Measurements from ENCODE around the gene NEUROG1.

Gene NEUROG1

DNA sequence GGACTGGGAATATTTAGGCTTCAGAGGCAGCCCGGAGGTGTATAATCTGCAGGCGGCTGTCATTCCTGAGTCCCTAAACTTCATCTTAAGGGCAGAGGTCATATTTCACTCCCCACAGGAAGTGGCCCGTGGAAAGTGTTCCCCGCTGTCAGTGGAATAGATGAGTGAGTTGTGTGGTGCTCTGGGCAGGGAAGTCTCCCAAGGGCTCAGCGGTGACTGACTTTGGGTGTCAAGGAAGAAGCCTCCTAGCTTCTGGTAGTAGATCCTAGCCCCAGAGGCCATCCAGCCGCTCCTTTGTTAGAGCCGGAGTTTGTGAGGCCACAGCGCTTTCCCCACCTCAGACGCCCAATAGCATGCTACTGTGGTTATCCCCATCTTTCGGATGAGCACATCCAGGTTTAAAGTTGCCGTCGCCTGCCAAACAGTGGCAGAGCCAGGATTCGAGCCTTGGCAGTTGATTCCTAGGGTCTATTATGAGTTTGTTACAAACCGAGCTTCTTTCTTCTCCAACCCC is 44.7 kb downstream of the NEUROG1 start:
- H2AFZ ChIP-seq (ENCODE audit: low read depth, low read length), result no peak overlapping the region
- peaks cover 32% of the 10 kb centered on the region for H3K4me1 ChIP-seq (ENCODE audit: control insufficient read depth, insufficient read depth, low read depth, low read length)
- H3K4me2 ChIP-seq (ENCODE audit: low read length, poor library complexity, severe bottlenecking), result no peak overlapping the region
- H2AK5ac ChIP-seq (ENCODE audit: low read length, severe bottlenecking), result no peak overlapping the region
- no peak for DNase-seq
- no peaks in the 10 kb centered on the region for H3K79me1 ChIP-seq (replicated peaks; ENCODE audit: low read length, poor library complexity, severe bottlenecking)
- H3K14ac ChIP-seq (ENCODE audit: low read length in 2 of 2), result no peak overlapping the region
- no peak overlapping the region for H4K8ac ChIP-seq (ENCODE audit: low read length)
- no peak overlapping the region for H2BK5ac ChIP-seq (ENCODE audit: low read depth, low read length, poor library complexity, severe bottlenecking)
- H3K9me3 ChIP-seq (ENCODE audit: control insufficient read depth, low read length), result no peaks in the 10 kb centered on the region
- no peak overlapping the region for H3K27ac ChIP-seq (ENCODE audit: low read length, poor library complexity, severe bottlenecking)
- WGBS, result 8% methylated on average over 13 of the region's 14 CpGs
- no peak overlapping the region for H4K91ac ChIP-seq (ENCODE audit: low read length)
- no peaks in the 10 kb centered on the region for H3K36me3 ChIP-seq (ENCODE audit: control insufficient read depth in 1 of 2, insufficient read depth in 2 of 2, low read depth in 1 of 2, low read length in 2 of 2)
- H3K9ac ChIP-seq (ENCODE audit: low read length), result no peak overlapping the region
- H3K4ac ChIP-seq (ENCODE audit: low read depth in 1 of 2, low read length in 2 of 2), result no peak overlapping the region
- no peak overlapping the region for H2BK12ac ChIP-seq (ENCODE audit: low read length in 2 of 2)
- no peak overlapping the region for H3K18ac ChIP-seq (ENCODE audit: low read depth in 1 of 2, low read length in 2 of 2)
- H2BK120ac ChIP-seq (ENCODE audit: low read depth, low read length), result no peak overlapping the region
- H3K23ac ChIP-seq (ENCODE audit: low read length in 2 of 2), result no peak overlapping the region
- peaks cover 55 to 96% of the 10 kb centered on the region in 2 experiments for H3K27me3 ChIP-seq (ENCODE audit: control insufficient read depth in 1 of 2, insufficient read depth in 1 of 2, low read length in 2 of 2)
- no peak overlapping the region for H2BK15ac ChIP-seq (ENCODE audit: low read depth, poor library complexity, severe bottlenecking)
- no peak overlapping the region for H3K4me3 ChIP-seq (ENCODE audit: insufficient read depth in 1 of 2, low read depth in 1 of 2, low read length in 2 of 2)

DNA sequence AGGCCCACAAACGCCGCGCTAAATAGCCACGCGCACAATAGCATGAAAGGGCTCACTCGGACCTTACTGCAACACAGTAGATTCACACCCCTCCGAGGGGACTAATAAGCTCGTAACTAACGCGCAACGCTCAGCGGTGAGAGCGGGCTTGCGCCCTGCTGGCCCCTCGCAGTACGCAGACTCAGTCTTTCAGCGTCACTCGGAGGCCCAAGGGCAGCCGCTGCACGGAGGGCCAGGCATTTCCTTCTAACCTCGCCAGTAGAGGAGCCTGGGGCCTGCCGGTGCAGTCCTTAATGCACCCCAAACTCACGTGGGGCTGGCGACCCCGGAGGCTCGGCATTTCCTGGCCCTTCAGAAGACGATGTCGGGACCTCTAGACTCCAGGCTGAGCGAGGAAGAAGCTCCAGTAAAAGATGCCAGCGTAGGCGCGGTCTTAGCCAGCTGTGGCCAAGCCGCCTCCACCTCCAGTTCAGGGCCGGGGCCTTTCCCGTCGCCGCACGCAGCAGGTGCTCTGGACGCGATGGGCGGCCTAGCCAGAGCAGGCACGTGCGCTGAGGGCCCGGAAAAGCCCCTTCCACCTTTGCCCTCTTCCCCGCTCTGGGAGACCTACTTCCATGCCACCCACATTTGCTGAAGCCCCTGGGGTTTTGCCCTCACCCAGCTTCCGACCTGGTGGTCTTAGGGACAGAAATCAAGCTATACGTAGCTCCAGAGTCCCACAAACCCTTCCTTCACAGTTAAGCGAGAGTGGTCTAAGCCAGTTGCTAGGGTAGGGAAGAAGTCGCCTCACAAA is 45.3 kb downstream of the NEUROG1 start:
- no peaks in the 10 kb centered on the region for H3K79me1 ChIP-seq (replicated peaks; ENCODE audit: low read length, poor library complexity, severe bottlenecking)
- H2AK5ac ChIP-seq (ENCODE audit: low read length, severe bottlenecking), result no peak overlapping the region
- H2BK12ac ChIP-seq (ENCODE audit: low read length in 2 of 2), result no peak overlapping the region
- no peak overlapping the region for H2BK120ac ChIP-seq (ENCODE audit: low read depth, low read length)
- peaks cover 62 to 99% of the 10 kb centered on the region in 2 experiments for H3K27me3 ChIP-seq (ENCODE audit: control insufficient read depth in 1 of 2, insufficient read depth in 1 of 2, low read length in 2 of 2)
- WGBS, result 3% methylated on average over 44 of the region's 49 CpGs
- no peak overlapping the region for H3K18ac ChIP-seq (ENCODE audit: low read depth in 1 of 2, low read length in 2 of 2)
- peak overlapping the region in 1 of 2 experiments; percentile 78 for H3K4me3 ChIP-seq (ENCODE audit: insufficient read depth in 1 of 2, low read depth in 1 of 2, low read length in 2 of 2)
- H4K8ac ChIP-seq (ENCODE audit: low read length), result no peak overlapping the region
- peak overlapping the region; percentile 81 for H3K9ac ChIP-seq (ENCODE audit: low read length)
- H4K91ac ChIP-seq (ENCODE audit: low read length), result no peak overlapping the region
- no peak overlapping the region for H2AFZ ChIP-seq (ENCODE audit: low read depth, low read length)
- H3K27ac ChIP-seq (ENCODE audit: low read length, poor library complexity, severe bottlenecking), result no peak overlapping the region
- no peak overlapping the region for H2BK15ac ChIP-seq (ENCODE audit: low read depth, poor library complexity, severe bottlenecking)
- no peaks in the 10 kb centered on the region for H3K9me3 ChIP-seq (ENCODE audit: control insufficient read depth, low read length)
- DNase-seq, result no peak
- H3K14ac ChIP-seq (ENCODE audit: low read length in 2 of 2), result no peak overlapping the region
- peaks cover 32% of the 10 kb centered on the region for H3K4me1 ChIP-seq (ENCODE audit: control insufficient read depth, insufficient read depth, low read depth, low read length)
- no peaks in the 10 kb centered on the region for H3K36me3 ChIP-seq (ENCODE audit: control insufficient read depth in 1 of 2, insufficient read depth in 2 of 2, low read depth in 1 of 2, low read length in 2 of 2)
- no peak overlapping the region for H3K4ac ChIP-seq (ENCODE audit: low read depth in 1 of 2, low read length in 2 of 2)
- H2BK5ac ChIP-seq (ENCODE audit: low read depth, low read length, poor library complexity, severe bottlenecking), result no peak overlapping the region
- peak overlapping the region; percentile 46 for H3K4me2 ChIP-seq (ENCODE audit: low read length, poor library complexity, severe bottlenecking)
- no peak overlapping the region for H3K23ac ChIP-seq (ENCODE audit: low read length in 2 of 2)

DNA sequence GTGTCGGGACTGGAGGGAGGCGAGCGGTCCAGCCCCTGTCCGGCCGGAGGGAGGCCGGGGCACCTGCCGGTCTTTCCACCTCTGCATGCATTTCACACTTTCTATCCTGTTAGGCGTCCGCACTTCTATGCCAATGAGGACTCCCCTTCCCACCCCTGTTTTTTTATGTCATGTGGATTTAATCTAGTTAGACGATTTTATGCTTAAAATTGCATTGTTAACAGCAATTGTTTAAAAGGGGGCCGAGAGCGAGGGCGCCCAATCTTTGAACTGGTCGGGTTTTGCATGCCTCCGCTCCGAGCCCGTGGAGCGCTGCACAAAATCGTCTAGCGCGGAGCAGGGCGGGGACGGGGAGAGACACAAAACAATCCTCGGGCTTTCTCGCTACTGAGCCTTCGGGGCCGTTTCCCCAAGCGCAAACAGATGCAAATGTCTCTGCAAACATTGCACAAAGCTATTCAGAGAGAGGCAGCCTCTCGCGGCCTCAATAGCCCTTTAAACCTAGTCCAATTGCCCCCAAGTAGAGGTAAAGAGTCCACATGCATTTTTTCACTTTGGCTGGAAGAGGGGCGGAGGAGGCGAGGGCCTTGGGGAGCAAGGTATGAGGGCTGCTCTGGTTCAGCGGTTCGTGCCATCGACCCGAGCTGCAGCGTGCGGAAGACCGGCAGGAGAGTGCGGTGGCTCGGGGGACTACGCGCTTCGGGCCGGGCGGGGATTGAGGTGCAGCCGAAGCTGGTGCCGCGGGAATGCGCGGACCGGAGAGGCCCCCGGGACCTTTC is 46.1 kb downstream of the NEUROG1 start:
- no peak for DNase-seq

More for the DNA sequence above, 46.1 kb downstream of the NEUROG1 start:
- Histone ChIP-seq H3K9ac (ENCODE audit: low read length) (peak overlapping the region; percentile 81), H3K27ac (ENCODE audit: low read length, poor library complexity, severe bottlenecking) (no peak overlapping the region), H3K4ac (ENCODE audit: low read depth in 1 of 2, low read length in 2 of 2) (no peak overlapping the region), H2BK12ac (ENCODE audit: low read length in 2 of 2) (no peak overlapping the region), H2BK15ac (ENCODE audit: low read depth, poor library complexity, severe bottlenecking) (no peak overlapping the region), H3K4me1 (ENCODE audit: control insufficient read depth, insufficient read depth, low read depth, low read length) (peaks cover 32% of the 10 kb centered on the region), H3K14ac (ENCODE audit: low read length in 2 of 2) (no peak overlapping the region), H3K79me1 (replicated peaks; ENCODE audit: low read length, poor library complexity, severe bottlenecking) (no peaks in the 10 kb centered on the region), H4K91ac (ENCODE audit: low read length) (no peak overlapping the region), H2AFZ (ENCODE audit: low read depth, low read length) (no peak overlapping the region), H2BK120ac (ENCODE audit: low read depth, low read length) (no peak overlapping the region), H3K36me3 (ENCODE audit: control insufficient read depth in 1 of 2, insufficient read depth in 2 of 2, low read depth in 1 of 2, low read length in 2 of 2) (no peaks in the 10 kb centered on the region), H2BK5ac (ENCODE audit: low read depth, low read length, poor library complexity, severe bottlenecking) (no peak overlapping the region), H3K4me3 (ENCODE audit: insufficient read depth in 1 of 2, low read depth in 1 of 2, low read length in 2 of 2) (peak overlapping the region; percentile 40 to 78), H2AK5ac (ENCODE audit: low read length, severe bottlenecking) (no peak overlapping the region), H3K23ac (ENCODE audit: low read length in 2 of 2) (no peak overlapping the region), H3K9me3 (ENCODE audit: control insufficient read depth, low read length) (no peaks in the 10 kb centered on the region), H3K18ac (ENCODE audit: low read depth in 1 of 2, low read length in 2 of 2) (no peak overlapping the region), H3K27me3 (ENCODE audit: control insufficient read depth in 1 of 2, insufficient read depth in 1 of 2, low read length in 2 of 2) (peaks cover 67 to 97% of the 10 kb centered on the region in 2 experiments), H3K4me2 (ENCODE audit: low read length, poor library complexity, severe bottlenecking) (peak overlapping the region; percentile 98), H4K8ac (ENCODE audit: low read length) (no peak overlapping the region)
- 3% methylated on average over 42 of the region's 53 CpGs for WGBS

Measured in mesenchymal stem cell (in vitro differentiated cells and primary cell).